Liver (tissue), 9 donors: ENCODE data around the gene PARP2. TPM values are rescaled to one million over a fixed set of nuclear protein-coding genes. Genes with fewer than 3 reads are reported as not detected.

Experiments
- DNase-seq: peaks from one replicate; pipeline ENCODE4 v3.0.0-alpha.2; 2017; ENCODE audit warnings: low spot score
- H3K27ac ChIP-seq, 2 donors: one replicate each; pipeline ENCODE4 v1.7.0; 2013; ENCODE audit warnings: inconsistent platforms in 2 of 2, low read length in 2 of 2, control low read depth in 1 of 2, low read depth in 1 of 2, mild to moderate bottlenecking in 1 of 2
- H3K27me3 ChIP-seq, 4 donors: one replicate each; pipeline versions ENCODE4 v1.6.1 to v1.7.0; 2013; ENCODE audit warnings: low read length in 3 of 4, inconsistent platforms in 1 of 4, mild to moderate bottlenecking in 1 of 4, moderate library complexity in 1 of 4; ENCODE audit not compliant: control insufficient read depth in 4 of 4, insufficient read depth in 4 of 4
- H3K36me3 ChIP-seq, 4 donors: one replicate each; pipeline versions ENCODE4 v1.6.1 to v1.7.0; 2013; ENCODE audit warnings: low read length in 3 of 4, mild to moderate bottlenecking in 3 of 4, low read depth in 1 of 4, moderate library complexity in 1 of 4; ENCODE audit not compliant: control insufficient read depth in 4 of 4, insufficient read depth in 3 of 4
- H3K4me1 ChIP-seq, 4 donors: one replicate each; pipeline versions ENCODE4 v1.6.1 to v1.7.0; 2013; ENCODE audit warnings: low read length in 3 of 4, mild to moderate bottlenecking in 3 of 4, moderate library complexity in 1 of 4; ENCODE audit not compliant: control insufficient read depth in 4 of 4, insufficient read depth in 4 of 4
- H3K4me3 ChIP-seq, 3 donors: one replicate each; pipeline versions ENCODE4 v1.6.1 to v1.7.0; 2013; ENCODE audit warnings: low read length in 3 of 3, control low read depth in 1 of 3, low read depth in 1 of 3, mild to moderate bottlenecking in 1 of 3
- H3K9ac ChIP-seq, 2 donors: one replicate each; pipeline ENCODE4 v1.7.0; 2013; ENCODE audit warnings: low read length in 2 of 2, mild to moderate bottlenecking in 2 of 2, moderate library complexity in 2 of 2, control low read depth in 1 of 2, low read depth in 1 of 2
- H3K9me3 ChIP-seq, 4 donors: one replicate each; pipeline versions ENCODE4 v1.6.1 to v1.7.0; 2013; ENCODE audit warnings: low read length in 3 of 4; ENCODE audit not compliant: control insufficient read depth in 4 of 4
- ATF3 ChIP-seq: IDR thresholded peaks from 2 replicates; pipeline ENCODE4 v1.6.1; 2016; ENCODE audit warnings: antibody characterized with exemption
- CTCF ChIP-seq: fragments of 150-350 bp; IDR thresholded peaks from 2 replicates; pipeline ENCODE4 v1.5.1; 2017; ENCODE audit warnings: improper control_type of control experiment, low read depth, low read length; ENCODE audit not compliant: missing input control
- EGR1 ChIP-seq, 2 donors: IDR thresholded peaks; 2 replicates each; pipeline ENCODE4 v1.6.1; 2016 to 2018; ENCODE audit warnings: antibody characterized with exemption in 2 of 2, low read depth in 2 of 2
- FOXA1 ChIP-seq: IDR thresholded peaks from 2 replicates; pipeline ENCODE4 v1.6.1; 2016; ENCODE audit warnings: antibody characterized with exemption
- FOXA2 ChIP-seq: IDR thresholded peaks from 2 replicates; pipeline ENCODE4 v1.6.1; 2016; ENCODE audit warnings: antibody characterized with exemption
- GABPA ChIP-seq, 2 donors: IDR thresholded peaks in 1 of 2; conservative IDR thresholded peaks in 1 of 2; 2 replicates each; pipeline ENCODE4 v1.6.1; 2016; ENCODE audit warnings: antibody characterized with exemption in 2 of 2, mild to moderate bottlenecking in 1 of 2, moderate library complexity in 1 of 2
- HNF4A ChIP-seq, 2 donors: conservative IDR thresholded peaks; 2 replicates each; pipeline ENCODE4 v1.6.1; 2016; ENCODE audit warnings: antibody characterized with exemption in 2 of 2, mild to moderate bottlenecking in 2 of 2
- HNF4G ChIP-seq: IDR thresholded peaks from 2 replicates; pipeline ENCODE4 v1.6.1; 2016; ENCODE audit warnings: antibody characterized with exemption
- JUND ChIP-seq, 2 donors: IDR thresholded peaks; 2 replicates each; pipeline ENCODE4 v1.6.1; 2016; ENCODE audit warnings: antibody characterized with exemption in 2 of 2
- MAX ChIP-seq: IDR thresholded peaks from 2 replicates; pipeline ENCODE4 v1.6.1; 2016; ENCODE audit warnings: antibody characterized with exemption
- NR2F2 ChIP-seq: IDR thresholded peaks from 2 replicates; pipeline ENCODE4 v1.6.1; 2016; ENCODE audit warnings: antibody characterized with exemption
- RAD21 ChIP-seq, 2 donors: IDR thresholded peaks; 2 replicates each; pipeline ENCODE4 v1.6.1; 2016; ENCODE audit warnings: antibody characterized with exemption in 2 of 2, mild to moderate bottlenecking in 2 of 2
- REST ChIP-seq: IDR thresholded peaks from 2 replicates; pipeline ENCODE4 v1.6.1; 2016; ENCODE audit warnings: antibody characterized with exemption, mild to moderate bottlenecking
- RXRA ChIP-seq, 2 donors: IDR thresholded peaks; 2 replicates each; pipeline ENCODE4 v1.6.1; 2017 to 2018; ENCODE audit warnings: antibody characterized with exemption in 2 of 2, mild to moderate bottlenecking in 1 of 2
- SP1 ChIP-seq: IDR thresholded peaks from 2 replicates; pipeline ENCODE4 v1.6.1; 2018; ENCODE audit warnings: antibody characterized with exemption, mild to moderate bottlenecking
- TAF1 ChIP-seq: conservative IDR thresholded peaks from 2 replicates; pipeline ENCODE4 v1.6.1; 2016; ENCODE audit warnings: antibody characterized with exemption, mild to moderate bottlenecking
- YY1 ChIP-seq: IDR thresholded peaks from 2 replicates; pipeline ENCODE4 v1.6.1; 2016; ENCODE audit warnings: antibody characterized with exemption, mild to moderate bottlenecking
- ZBTB33 ChIP-seq: IDR thresholded peaks from 2 replicates; pipeline ENCODE4 v1.6.1; 2016; ENCODE audit warnings: antibody characterized with exemption
- WGBS: extraction: QIAGEN DNeasy Blood & Tissue Kit; methylation state at CpG from one replicate; pipeline ENCODE4 v1.1.7; 2013; 5-methylcytosine and 5-hydroxymethylcytosine counted together
- polyA plus RNA-seq, 2 donors: library from polyadenylated mRNA; stranded (reverse) in 1 of 2; unstranded in 1 of 2; fragments of 200-250 nt in 1 of 2; fragments of >200 nt in 1 of 2; fragmentation: Nextera tagmentation in 1 of 2; extraction: Ambion mirVana in 1 of 2; gene quantifications; one replicate each; pipeline versions ENCODE4 v1.2.1 to v1.2.3, GENCODE V29; 2013 to 2015
- total RNA-seq, 2 donors: library from RNA; depleted of rRNA; stranded (reverse); fragments of >200 nt; gene quantifications; one replicate each; pipeline ENCODE4 v1.2.3, GENCODE V29; 2014
- donor health status: healthy.
- donor health status: healthy.
- donor health status: healthy.
- donor health status: healthy.
- donor health status: healthy.

PARP2 gene
- total and polyA plus RNA-seq, 4 donors: 5.6 to 13.3 (median 7.2) TPM

GRCh38 chr14:20400965-20401593 lies 57.6 kb downstream of the PARP2 start:
- 95% methylated on average over 10 of the region's 10 CpGs for WGBS

More at GRCh38 chr14:20400965-20401593, 57.6 kb downstream of the PARP2 start:
- Histone ChIP-seq H3K9ac (no peak overlapping the region), H3K4me3 (no peak overlapping the region), H3K4me1 (no peaks in the 10 kb centered on the region), H3K36me3 (peaks cover 14 to 31% (median 27%) of the 10 kb centered on the region in 4 donors), H3K9me3 (no peaks in the 10 kb centered on the region), H3K27me3 (no peaks in the 10 kb centered on the region), H3K27ac (no peak overlapping the region)
- no peak for TF ChIP-seq SP1
- TF ChIP-seq RAD21 (IDR thresholded peaks at IDR 0.05): no peak
- no peak for TF ChIP-seq EGR1 (IDR thresholded peaks at IDR 0.05; ENCODE audit: low read depth in 2 of 2)
- no peak for TF ChIP-seq JUND (IDR thresholded peaks at IDR 0.05)
- TF ChIP-seq GABPA (IDR thresholded peaks at IDR 0.05 in 1 of 2, conservative IDR thresholded peaks at IDR 0.05 in 1 of 2): no peak
- TF ChIP-seq REST: no peak
- no peak for TF ChIP-seq CTCF
- no peak for TF ChIP-seq HNF4A (conservative IDR thresholded peaks at IDR 0.05)
- no peak for TF ChIP-seq YY1
- no peak for TF ChIP-seq FOXA2
- no peak for TF ChIP-seq ATF3
- TF ChIP-seq RXRA (IDR thresholded peaks at IDR 0.05): no peak
- no peak for TF ChIP-seq ZBTB33
- no peak for TF ChIP-seq TAF1
- no peak for TF ChIP-seq HNF4G
- no peak for TF ChIP-seq MAX
- TF ChIP-seq FOXA1: no peak
- TF ChIP-seq NR2F2: no peak
- DNase-seq: no peak
